Measurements from ENCODE around the gene GXYLT2. TPM values are rescaled to one million over a fixed set of nuclear protein-coding genes. Genes with fewer than 3 reads are reported as not detected.

The GXYLT2 gene
- total and polyA plus RNA-seq, 2 of the 13 experiments (the other 11 are each of a cell fraction or from before 2014, with no cell fraction given), result 4.3 to 6.9 TPM

DNA sequence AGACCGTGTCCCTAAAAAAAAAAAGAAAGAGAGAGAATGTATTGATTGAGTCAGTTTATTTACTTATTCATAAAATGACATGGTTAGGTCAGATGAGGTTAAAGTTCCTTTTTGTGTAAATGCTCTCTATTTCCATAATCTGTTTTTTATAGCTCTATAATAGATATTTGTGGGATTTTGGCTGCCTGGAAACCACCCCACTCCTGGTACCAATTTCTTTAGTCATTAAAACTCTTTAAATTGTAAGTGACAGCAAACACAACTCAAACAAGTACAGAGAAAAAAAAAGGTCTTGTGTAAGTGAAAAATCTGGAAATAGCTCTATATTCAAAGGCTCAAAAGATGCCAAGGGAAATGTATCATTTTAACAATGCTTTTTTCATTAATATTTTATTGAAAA is 97.7 kb downstream of the GXYLT2 start:
- Histone ChIP-seq H3K27ac (ENCODE audit: extremely low read length, insufficient read depth, low read length) (no peak overlapping the region), H3K79me2 (ENCODE audit: insufficient read depth, low read length) (no peaks in the 10 kb centered on the region), H3K4me2 (ENCODE audit: low read depth, low read length) (no peak overlapping the region), H3K36me3 (replicated peaks in 1 of 2; ENCODE audit: control insufficient read depth in 1 of 2, insufficient read depth in 2 of 2, low read length in 2 of 2) (no peaks in the 10 kb centered on the region), H3K4me3 (replicated peaks in 1 of 3; ENCODE audit: insufficient read depth in 1 of 3, low read depth in 2 of 3, low read length in 3 of 3) (no peak overlapping the region), H3K4me1 (ENCODE audit: insufficient read depth, low read length) (no peaks in the 10 kb centered on the region), H2AFZ (ENCODE audit: low read length) (no peak overlapping the region), H4K20me1 (ENCODE audit: insufficient read depth, low read length) (no peaks in the 10 kb centered on the region), H3K27me3 (ENCODE audit: control insufficient read depth in 1 of 2, insufficient read depth in 2 of 2, low read length in 2 of 2) (no peaks in the 10 kb centered on the region), H3K9ac (ENCODE audit: insufficient read depth, low read depth, low read length) (no peak overlapping the region), H3K9me3 (ENCODE audit: low read length) (peaks cover 9% of the 10 kb centered on the region)
- intact Hi-C loops (cut with micrococcal nuclease; ENCODE audit: unreplicated experiment), result no loop called here
- POLR2A ChIA-PET, result no interaction called here
- in situ Hi-C loops (cut with HindIII; ENCODE audit: extremely low pct_ligation_motif_present, low pct_unique_long_range_greater_than_20kb), result no loop called here
- CTCF ChIA-PET (ENCODE audit: low intra/inter-chr PET ratio, low total read pairs), result no interaction called here
- WGBS (ENCODE audit: low lambda C conversion rate), result 72% methylated on average over 1 of the region's 1 CpG
- FAIRE-seq (no peak), DNase-seq (ENCODE audit: low spot score) (no peak), ATAC-seq (no peak)
- BruUV-seq (replicated peaks), result no TSS peak
- TF ChIP-seq NR3C1 (CRISPR knock-in tag; IDR thresholded peaks at IDR 0.05) (no peak), PPARG (CRISPR knock-in tag; conservative IDR thresholded peaks at IDR 0.05) (no peak), TAF1 (CRISPR knock-in tag; IDR thresholded peaks at IDR 0.05) (no peak), TMF1 (CRISPR knock-in tag; IDR thresholded peaks at IDR 0.05; ENCODE audit: low read depth) (no peak), DR1 (CRISPR knock-in tag; IDR thresholded peaks at IDR 0.05) (no peak), ZNF766 (CRISPR knock-in tag; IDR thresholded peaks at IDR 0.05; ENCODE audit: borderline replicate concordance) (no peak)
- TF ChIP-seq, protein P1, sequence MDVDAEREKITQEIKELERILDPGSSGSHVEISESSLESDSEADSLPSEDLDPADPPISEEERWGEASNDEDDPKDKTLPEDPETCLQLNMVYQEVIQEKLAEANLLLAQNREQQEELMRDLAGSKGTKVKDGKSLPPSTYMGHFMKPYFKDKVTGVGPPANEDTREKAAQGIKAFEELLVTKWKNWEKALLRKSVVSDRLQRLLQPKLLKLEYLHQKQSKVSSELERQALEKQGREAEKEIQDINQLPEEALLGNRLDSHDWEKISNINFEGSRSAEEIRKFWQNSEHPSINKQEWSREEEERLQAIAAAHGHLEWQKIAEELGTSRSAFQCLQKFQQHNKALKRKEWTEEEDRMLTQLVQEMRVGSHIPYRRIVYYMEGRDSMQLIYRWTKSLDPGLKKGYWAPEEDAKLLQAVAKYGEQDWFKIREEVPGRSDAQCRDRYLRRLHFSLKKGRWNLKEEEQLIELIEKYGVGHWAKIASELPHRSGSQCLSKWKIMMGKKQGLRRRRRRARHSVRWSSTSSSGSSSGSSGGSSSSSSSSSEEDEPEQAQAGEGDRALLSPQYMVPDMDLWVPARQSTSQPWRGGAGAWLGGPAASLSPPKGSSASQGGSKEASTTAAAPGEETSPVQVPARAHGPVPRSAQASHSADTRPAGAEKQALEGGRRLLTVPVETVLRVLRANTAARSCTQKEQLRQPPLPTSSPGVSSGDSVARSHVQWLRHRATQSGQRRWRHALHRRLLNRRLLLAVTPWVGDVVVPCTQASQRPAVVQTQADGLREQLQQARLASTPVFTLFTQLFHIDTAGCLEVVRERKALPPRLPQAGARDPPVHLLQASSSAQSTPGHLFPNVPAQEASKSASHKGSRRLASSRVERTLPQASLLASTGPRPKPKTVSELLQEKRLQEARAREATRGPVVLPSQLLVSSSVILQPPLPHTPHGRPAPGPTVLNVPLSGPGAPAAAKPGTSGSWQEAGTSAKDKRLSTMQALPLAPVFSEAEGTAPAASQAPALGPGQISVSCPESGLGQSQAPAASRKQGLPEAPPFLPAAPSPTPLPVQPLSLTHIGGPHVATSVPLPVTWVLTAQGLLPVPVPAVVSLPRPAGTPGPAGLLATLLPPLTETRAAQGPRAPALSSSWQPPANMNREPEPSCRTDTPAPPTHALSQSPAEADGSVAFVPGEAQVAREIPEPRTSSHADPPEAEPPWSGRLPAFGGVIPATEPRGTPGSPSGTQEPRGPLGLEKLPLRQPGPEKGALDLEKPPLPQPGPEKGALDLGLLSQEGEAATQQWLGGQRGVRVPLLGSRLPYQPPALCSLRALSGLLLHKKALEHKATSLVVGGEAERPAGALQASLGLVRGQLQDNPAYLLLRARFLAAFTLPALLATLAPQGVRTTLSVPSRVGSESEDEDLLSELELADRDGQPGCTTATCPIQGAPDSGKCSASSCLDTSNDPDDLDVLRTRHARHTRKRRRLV (CRISPR knock-in tag; IDR thresholded peaks at IDR 0.05), result no peak
- TF ChIP-seq, protein P2, sequence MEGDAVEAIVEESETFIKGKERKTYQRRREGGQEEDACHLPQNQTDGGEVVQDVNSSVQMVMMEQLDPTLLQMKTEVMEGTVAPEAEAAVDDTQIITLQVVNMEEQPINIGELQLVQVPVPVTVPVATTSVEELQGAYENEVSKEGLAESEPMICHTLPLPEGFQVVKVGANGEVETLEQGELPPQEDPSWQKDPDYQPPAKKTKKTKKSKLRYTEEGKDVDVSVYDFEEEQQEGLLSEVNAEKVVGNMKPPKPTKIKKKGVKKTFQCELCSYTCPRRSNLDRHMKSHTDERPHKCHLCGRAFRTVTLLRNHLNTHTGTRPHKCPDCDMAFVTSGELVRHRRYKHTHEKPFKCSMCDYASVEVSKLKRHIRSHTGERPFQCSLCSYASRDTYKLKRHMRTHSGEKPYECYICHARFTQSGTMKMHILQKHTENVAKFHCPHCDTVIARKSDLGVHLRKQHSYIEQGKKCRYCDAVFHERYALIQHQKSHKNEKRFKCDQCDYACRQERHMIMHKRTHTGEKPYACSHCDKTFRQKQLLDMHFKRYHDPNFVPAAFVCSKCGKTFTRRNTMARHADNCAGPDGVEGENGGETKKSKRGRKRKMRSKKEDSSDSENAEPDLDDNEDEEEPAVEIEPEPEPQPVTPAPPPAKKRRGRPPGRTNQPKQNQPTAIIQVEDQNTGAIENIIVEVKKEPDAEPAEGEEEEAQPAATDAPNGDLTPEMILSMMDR (CRISPR knock-in tag; IDR thresholded peaks at IDR 0.05), result no peak
- TF ChIP-seq, protein P3, sequence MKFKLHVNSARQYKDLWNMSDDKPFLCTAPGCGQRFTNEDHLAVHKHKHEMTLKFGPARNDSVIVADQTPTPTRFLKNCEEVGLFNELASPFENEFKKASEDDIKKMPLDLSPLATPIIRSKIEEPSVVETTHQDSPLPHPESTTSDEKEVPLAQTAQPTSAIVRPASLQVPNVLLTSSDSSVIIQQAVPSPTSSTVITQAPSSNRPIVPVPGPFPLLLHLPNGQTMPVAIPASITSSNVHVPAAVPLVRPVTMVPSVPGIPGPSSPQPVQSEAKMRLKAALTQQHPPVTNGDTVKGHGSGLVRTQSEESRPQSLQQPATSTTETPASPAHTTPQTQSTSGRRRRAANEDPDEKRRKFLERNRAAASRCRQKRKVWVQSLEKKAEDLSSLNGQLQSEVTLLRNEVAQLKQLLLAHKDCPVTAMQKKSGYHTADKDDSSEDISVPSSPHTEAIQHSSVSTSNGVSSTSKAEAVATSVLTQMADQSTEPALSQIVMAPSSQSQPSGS (CRISPR knock-in tag; IDR thresholded peaks at IDR 0.05), result no peak
- TF ChIP-seq, protein P4, sequence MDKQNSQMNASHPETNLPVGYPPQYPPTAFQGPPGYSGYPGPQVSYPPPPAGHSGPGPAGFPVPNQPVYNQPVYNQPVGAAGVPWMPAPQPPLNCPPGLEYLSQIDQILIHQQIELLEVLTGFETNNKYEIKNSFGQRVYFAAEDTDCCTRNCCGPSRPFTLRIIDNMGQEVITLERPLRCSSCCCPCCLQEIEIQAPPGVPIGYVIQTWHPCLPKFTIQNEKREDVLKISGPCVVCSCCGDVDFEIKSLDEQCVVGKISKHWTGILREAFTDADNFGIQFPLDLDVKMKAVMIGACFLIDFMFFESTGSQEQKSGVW (CRISPR knock-in tag; IDR thresholded peaks at IDR 0.05; ENCODE audit: borderline replicate concordance), result no peak

Data from HepG2 (cell line).